Endodermal cell (in vitro differentiated cells): ENCODE measurements around the gene HOPX. TPM values are rescaled to one million over a fixed set of nuclear protein-coding genes. Genes with fewer than 3 reads are reported as not detected.

Source experiments
- DNase-seq: peaks from one replicate; pipeline ENCODE4 v3.0.0-alpha.2; 2017
- H3K27ac ChIP-seq: 2 replicates; pipeline ENCODE4 v1.5.1; 2013; ENCODE audit warnings: mild to moderate bottlenecking, low read depth, low read length, moderate library complexity
- H3K27me3 ChIP-seq: 2 replicates; pipeline ENCODE4 v1.6.1; 2013; ENCODE audit warnings: mild to moderate bottlenecking, low read length, moderate library complexity; ENCODE audit not compliant: insufficient read depth, control insufficient read depth, poor library complexity, severe bottlenecking
- H3K36me3 ChIP-seq: 2 replicates; pipeline ENCODE4 v1.7.0; 2013; ENCODE audit warnings: mild to moderate bottlenecking, low read length, moderate library complexity; ENCODE audit not compliant: control insufficient read depth, insufficient read depth
- H3K4me1 ChIP-seq: one replicate; pipeline ENCODE4 v1.7.0; 2013; ENCODE audit warnings: low read length; ENCODE audit not compliant: control insufficient read depth, insufficient read depth
- H3K4me3 ChIP-seq: 2 replicates; pipeline ENCODE4 v1.5.1; 2013; ENCODE audit warnings: mild to moderate bottlenecking, low read length, moderate library complexity
- H3K9ac ChIP-seq: 2 replicates; pipeline ENCODE4 v1.6.1; 2013; ENCODE audit warnings: mild to moderate bottlenecking, low read length, moderate library complexity; ENCODE audit not compliant: poor library complexity, severe bottlenecking; ENCODE audit errors: extremely low read depth
- H3K9me3 ChIP-seq: 2 replicates; pipeline ENCODE4 v1.6.1; 2013; ENCODE audit warnings: mild to moderate bottlenecking, low read length, moderate library complexity; ENCODE audit not compliant: control insufficient read depth
- H3K27ac Mint-ChIP-seq: 2 replicates; pipeline ENCODE4 v1.8.0; 2020; ENCODE audit warnings: mixed read lengths
- H3K27me3 Mint-ChIP-seq: 2 replicates; pipeline ENCODE4 v1.8.0; 2021; ENCODE audit warnings: mild to moderate bottlenecking, mixed read lengths; ENCODE audit not compliant: insufficient read depth
- H3K36me3 Mint-ChIP-seq: 2 replicates; pipeline ENCODE4 v1.8.0; 2020; ENCODE audit warnings: low read depth, mixed read lengths
- H3K4me1 Mint-ChIP-seq: 2 replicates; pipeline ENCODE4 v1.8.0; 2020; ENCODE audit warnings: mixed read lengths
- H3K4me3 Mint-ChIP-seq: 2 replicates; pipeline ENCODE4 v1.8.0; 2020; ENCODE audit warnings: mild to moderate bottlenecking, moderate library complexity, mixed read lengths
- H3K9me3 Mint-ChIP-seq: 2 replicates; pipeline ENCODE4 v1.8.0; 2020; ENCODE audit warnings: mild to moderate bottlenecking, mixed read lengths
- CTCF ChIP-seq: fragments of 200-600 bp; sonication (generic); conservative IDR thresholded peaks from 2 replicates; pipeline ENCODE4 v1.5.0; 2021; ENCODE audit warnings: antibody characterized with exemption, mild to moderate bottlenecking
- WGBS, 2 experiments: methylation state at CpG; one replicate each; pipeline versions ENCODE4 v1.1.5 to v1.1.7; 2013; ENCODE audit warnings: missing lambda C conversion rate in 2 of 2, mixed read lengths in 1 of 2; ENCODE audit not compliant: insufficient coverage in 1 of 2, insufficient read length in 1 of 2; 5-methylcytosine and 5-hydroxymethylcytosine counted together
- total RNA-seq, 2 donors: library from RNA; stranded (reverse); fragmentation: NEBNext Ultra II Directional in 1 of 2; extraction: Animal tissue kit (Norgen Biotek cat#: 25700) in 1 of 2; gene quantifications; 2 replicates in 1 of 2; 3 replicates in 1 of 2; pipeline ENCODE4 v1.2.1, GENCODE V29; 2021

Gene HOPX
- total RNA-seq, 2 donors from 2014 or later: not detected

- Histone ChIP-seq H3K9ac (no peak overlapping the region), H3K4me1 (no peaks in the 10 kb centered on the region), H3K9me3 (peaks cover 7% of the 10 kb centered on the region), H3K27me3 (peaks cover 34% of the 10 kb centered on the region), H3K4me3 (no peak overlapping the region), H3K27ac (no peak overlapping the region), H3K36me3 (no peaks in the 10 kb centered on the region)
- peaks cover 9% of the 10 kb centered on the region for H3K9me3 Mint-ChIP-seq
- H3K4me3 Mint-ChIP-seq: no peak overlapping the region
- no peaks in the 10 kb centered on the region for H3K36me3 Mint-ChIP-seq
- no CpG with 5 or more reads among the region's 1 CpG for WGBS, 2 experiments
- peaks cover 6% of the 10 kb centered on the region for H3K4me1 Mint-ChIP-seq
- no peak for DNase-seq
- no peak for TF ChIP-seq CTCF
- no peak overlapping the region for H3K27ac Mint-ChIP-seq
- H3K27me3 Mint-ChIP-seq: peaks cover 49% of the 10 kb centered on the region
These were observed 30.1 kb downstream of the HOPX start for GRCh38 chr4:56651056-56651350.

DNA sequence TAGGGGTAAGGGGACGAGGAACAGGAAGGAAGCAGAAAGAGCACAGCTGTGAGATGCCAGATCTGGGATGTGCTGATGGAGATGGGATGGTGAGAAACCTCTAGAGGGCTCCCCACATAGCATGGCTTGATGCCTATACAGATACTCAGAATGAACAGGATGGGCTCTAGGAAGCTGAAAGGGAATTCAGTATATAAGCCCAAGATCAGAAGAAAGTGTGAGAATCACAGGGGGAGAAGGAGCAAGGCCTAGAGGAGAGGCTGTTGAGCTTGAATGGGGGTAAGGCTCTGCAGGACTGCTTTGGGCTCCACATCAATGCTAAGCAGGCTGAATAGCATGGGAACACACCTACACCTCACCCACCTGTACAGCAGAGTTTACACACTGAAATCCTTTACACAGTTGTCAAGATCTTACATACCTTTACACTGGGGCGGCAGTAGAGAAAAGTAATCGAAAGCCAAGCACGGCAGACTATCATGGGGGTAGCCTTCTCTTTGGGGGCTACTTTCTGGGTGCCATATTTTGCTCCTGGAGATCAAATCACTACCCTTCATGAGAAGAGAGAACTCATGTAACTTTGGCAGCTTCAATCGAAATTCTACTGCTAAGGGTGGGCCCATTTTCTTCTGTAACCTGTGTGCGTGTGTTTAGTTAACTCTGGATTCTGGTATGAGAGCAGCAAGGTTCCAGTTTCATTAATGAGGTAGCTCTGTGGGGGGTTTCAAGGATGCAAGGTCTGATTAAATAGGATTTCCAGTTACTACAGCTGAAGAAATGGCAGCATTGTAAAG is 30.6 kb downstream of the HOPX start:
- Histone ChIP-seq H3K9me3 (peaks cover 7% of the 10 kb centered on the region), H3K9ac (no peak overlapping the region), H3K27me3 (peaks cover 29% of the 10 kb centered on the region), H3K27ac (no peak overlapping the region), H3K36me3 (no peaks in the 10 kb centered on the region), H3K4me1 (no peaks in the 10 kb centered on the region), H3K4me3 (no peak overlapping the region)
- peak; percentile 57 for DNase-seq
- Mint-ChIP-seq H3K27ac (no peak overlapping the region), H3K4me1 (peaks cover 6% of the 10 kb centered on the region), H3K36me3 (no peaks in the 10 kb centered on the region), H3K27me3 (peaks cover 48% of the 10 kb centered on the region), H3K9me3 (peaks cover 12% of the 10 kb centered on the region), H3K4me3 (no peak overlapping the region)
- peak; percentile 61 for TF ChIP-seq CTCF
- 81 to 92% methylated on average over 4 to 6 of the region's 6 CpGs for whole genome bisulfite sequencing, 2 experiments

DNA sequence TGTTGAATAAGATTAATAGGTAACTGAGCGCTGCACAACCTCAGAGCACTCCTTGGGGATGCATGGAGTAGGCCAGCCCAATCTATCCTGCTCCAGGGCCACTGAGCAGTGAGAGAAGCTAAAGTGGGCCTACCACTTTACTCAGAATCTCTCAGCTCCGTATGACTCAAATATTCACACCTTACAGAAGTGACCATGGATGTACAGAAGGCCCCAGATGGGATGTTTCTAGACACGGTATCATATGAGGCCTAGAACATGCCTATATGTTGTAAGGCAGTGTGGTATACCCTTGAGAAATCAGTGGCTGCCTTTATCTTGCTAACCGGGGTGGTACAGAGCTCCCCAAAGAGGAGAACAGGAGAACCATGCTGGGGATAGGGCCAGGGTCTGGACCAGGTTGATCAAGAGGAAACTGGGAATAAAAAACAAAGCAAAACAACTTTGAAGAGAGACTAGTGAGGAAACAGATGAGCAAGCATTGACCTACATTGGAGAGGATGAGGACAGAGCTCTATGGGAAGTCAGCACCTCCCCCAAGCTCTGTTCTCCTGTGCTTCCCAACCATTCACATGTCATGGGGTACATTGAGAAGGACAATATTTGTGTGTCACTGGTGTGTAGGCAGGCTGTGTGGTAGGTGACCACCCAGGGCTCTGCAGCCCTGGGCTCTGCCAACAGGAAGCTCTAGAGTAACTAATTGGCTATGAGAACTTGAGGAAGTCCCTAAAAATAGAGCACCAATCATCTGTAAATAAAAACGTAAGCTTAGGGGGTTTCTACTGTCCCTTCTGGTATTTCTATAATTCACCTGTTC is 31.4 kb downstream of the HOPX start:
- H3K9ac ChIP-seq: no peak overlapping the region
- no peaks in the 10 kb centered on the region for H3K4me1 ChIP-seq
- Mint-ChIP-seq H3K27me3 (peaks cover 39% of the 10 kb centered on the region), H3K4me1 (no peaks in the 10 kb centered on the region), H3K9me3 (peaks cover 12% of the 10 kb centered on the region), H3K36me3 (no peaks in the 10 kb centered on the region), H3K27ac (no peak overlapping the region), H3K4me3 (no peak overlapping the region)
- H3K36me3 ChIP-seq: no peaks in the 10 kb centered on the region
- H3K27ac ChIP-seq: no peak overlapping the region
- H3K4me3 ChIP-seq: no peak overlapping the region
- no peak for DNase-seq
- TF ChIP-seq CTCF: no peak
- H3K9me3 ChIP-seq: peaks cover 7% of the 10 kb centered on the region
- H3K27me3 ChIP-seq: peaks cover 20% of the 10 kb centered on the region
- 89 to 100% methylated on average over 2 to 5 of the region's 5 CpGs for WGBS, 2 experiments
